ENCODE data around the gene KERA. TPM values are rescaled to one million over a fixed set of nuclear protein-coding genes. Genes with fewer than 3 reads are reported as not detected.

The KERA gene
- total RNA-seq, 1 donor from 2014 or later: not detected

GRCh38 chr12:91064640-91065039 lies 6.8 kb upstream of the KERA start:
- no peaks in the 10 kb centered on the region for H3K36me3 Mint-ChIP-seq (ENCODE audit: low read depth)
- no peak overlapping the region for H3K4me3 Mint-ChIP-seq (ENCODE audit: low read depth)
- no peaks in the 10 kb centered on the region for H3K4me1 Mint-ChIP-seq (ENCODE audit: low read depth)
- no peak overlapping the region for H3K27ac Mint-ChIP-seq
- no peaks in the 10 kb centered on the region for H3K9me3 Mint-ChIP-seq
- intact Hi-C loops (cut with micrococcal nuclease): no loop called here
- no peak for DNase-seq (ENCODE audit: low spot score)
- H3K27me3 Mint-ChIP-seq (ENCODE audit: low read depth): no peaks in the 10 kb centered on the region

DNA sequence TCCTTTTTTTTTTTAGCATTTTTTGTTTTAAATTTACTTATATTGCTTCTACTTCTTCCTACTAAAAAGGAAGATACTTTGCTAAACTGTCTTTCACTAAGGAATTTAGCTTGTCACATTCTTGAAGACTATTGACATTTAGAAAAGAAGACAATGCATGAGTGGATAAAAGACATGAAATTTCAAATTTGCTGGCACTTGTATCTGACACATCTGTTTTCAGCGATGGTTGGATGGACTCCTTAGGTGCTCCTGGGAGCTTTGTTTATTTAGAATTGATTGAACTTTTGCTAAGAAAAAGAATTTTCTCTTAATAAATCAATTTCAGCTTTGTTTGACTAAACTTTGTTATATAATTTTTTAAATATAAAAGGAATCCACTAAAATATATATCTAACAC lies 3.3 kb upstream of the KERA start:
- no peaks in the 10 kb centered on the region for H3K9me3 Mint-ChIP-seq
- intact Hi-C loops (cut with micrococcal nuclease): no loop called here

DNA sequence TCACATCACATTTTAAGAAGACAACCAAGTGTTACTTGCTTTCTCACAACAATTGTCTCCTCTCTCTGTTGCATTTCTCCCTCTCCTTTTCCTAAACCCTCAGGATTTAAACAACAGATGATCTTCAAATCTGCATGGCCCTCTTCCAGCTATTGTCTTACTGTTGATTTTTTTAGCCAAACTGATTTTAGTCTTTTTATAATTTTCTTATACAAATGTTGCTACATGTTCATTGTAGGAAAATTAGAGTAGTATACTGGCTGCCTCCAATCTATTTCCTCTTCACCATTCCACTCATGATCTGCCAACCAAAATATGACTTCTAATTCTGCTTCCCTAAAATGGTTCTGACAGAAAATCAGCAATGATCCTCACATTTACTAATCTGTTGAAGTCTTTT lies 1.4 kb upstream of the KERA start:
- Mint-ChIP-seq H3K4me1 (ENCODE audit: low read depth) (no peaks in the 10 kb centered on the region), H3K4me3 (ENCODE audit: low read depth) (no peak overlapping the region), H3K27me3 (ENCODE audit: low read depth) (no peaks in the 10 kb centered on the region), H3K27ac (no peak overlapping the region), H3K9me3 (no peaks in the 10 kb centered on the region), H3K36me3 (ENCODE audit: low read depth) (no peaks in the 10 kb centered on the region)
- DNase-seq (ENCODE audit: low spot score): no peak
- intact Hi-C loops (cut with micrococcal nuclease): no loop called here

More for the DNA sequence above, 3.3 kb upstream of the KERA start:
- Mint-ChIP-seq H3K4me3 (ENCODE audit: low read depth) (no peak overlapping the region), H3K36me3 (ENCODE audit: low read depth) (no peaks in the 10 kb centered on the region), H3K4me1 (ENCODE audit: low read depth) (no peaks in the 10 kb centered on the region), H3K27me3 (ENCODE audit: low read depth) (no peaks in the 10 kb centered on the region), H3K27ac (no peak overlapping the region)
- DNase-seq (ENCODE audit: low spot score): no peak

DNA sequence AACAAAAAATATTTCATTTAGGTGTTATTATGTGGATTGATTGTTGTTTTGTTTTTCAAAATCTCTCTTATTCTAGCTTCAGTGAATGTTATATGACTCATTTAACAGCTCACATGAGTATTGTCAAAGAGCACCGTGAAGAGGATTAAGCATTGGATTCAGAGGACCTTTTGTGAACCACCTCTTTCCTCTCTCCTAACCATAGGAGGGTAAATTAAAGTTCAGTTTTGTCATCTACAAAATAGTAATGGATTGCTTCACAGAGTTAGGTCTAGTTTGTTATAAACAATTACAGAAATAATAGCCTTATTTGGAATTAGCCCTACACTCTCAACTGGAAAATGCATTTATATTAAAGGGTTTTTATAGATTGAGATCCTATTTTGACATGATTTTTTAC lies 962 bp upstream of the KERA start:
- intact Hi-C loops (cut with micrococcal nuclease): no loop called here
- no peaks in the 10 kb centered on the region for H3K4me1 Mint-ChIP-seq (ENCODE audit: low read depth)
- H3K36me3 Mint-ChIP-seq (ENCODE audit: low read depth): no peaks in the 10 kb centered on the region
- no peak overlapping the region for H3K27ac Mint-ChIP-seq
- no peak overlapping the region for H3K4me3 Mint-ChIP-seq (ENCODE audit: low read depth)
- no peak for DNase-seq (ENCODE audit: low spot score)
- H3K27me3 Mint-ChIP-seq (ENCODE audit: low read depth): no peaks in the 10 kb centered on the region
- H3K9me3 Mint-ChIP-seq: no peaks in the 10 kb centered on the region

- Mint-ChIP-seq H3K4me3 (ENCODE audit: low read depth) (no peak overlapping the region), H3K27ac (no peak overlapping the region), H3K9me3 (no peaks in the 10 kb centered on the region), H3K4me1 (ENCODE audit: low read depth) (no peaks in the 10 kb centered on the region), H3K27me3 (ENCODE audit: low read depth) (no peaks in the 10 kb centered on the region), H3K36me3 (ENCODE audit: low read depth) (no peaks in the 10 kb centered on the region)
- no peak for DNase-seq (ENCODE audit: low spot score)
- intact Hi-C loops (cut with micrococcal nuclease): no loop called here
These were observed 1.3 kb downstream of the KERA start for GRCh38 chr12:91056488-91056887.

DNA sequence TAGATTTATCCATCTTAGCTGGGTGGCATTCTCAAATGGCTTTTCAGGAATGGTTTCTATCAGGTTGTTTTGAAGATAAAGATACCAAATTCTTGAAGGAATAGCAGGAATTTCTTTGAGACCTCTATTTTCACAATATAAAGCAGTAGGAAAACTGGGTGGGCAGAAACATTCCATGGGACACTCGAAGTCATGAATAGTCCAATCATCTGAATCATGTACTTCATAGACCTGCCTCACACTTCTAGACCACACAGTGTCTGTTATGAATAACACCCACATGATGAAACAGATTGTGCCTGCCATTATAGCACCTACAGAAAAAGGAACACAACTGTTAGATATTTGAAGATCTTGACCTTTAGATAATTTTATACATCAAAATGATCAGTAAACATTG lies 1.8 kb downstream of the KERA start:
- intact Hi-C loops (cut with micrococcal nuclease): no loop called here
- Mint-ChIP-seq H3K9me3 (no peaks in the 10 kb centered on the region), H3K4me3 (ENCODE audit: low read depth) (no peak overlapping the region), H3K4me1 (ENCODE audit: low read depth) (no peaks in the 10 kb centered on the region), H3K27ac (no peak overlapping the region), H3K36me3 (ENCODE audit: low read depth) (no peaks in the 10 kb centered on the region), H3K27me3 (ENCODE audit: low read depth) (no peaks in the 10 kb centered on the region)
- DNase-seq (ENCODE audit: low spot score): no peak

- no peak for DNase-seq (ENCODE audit: low spot score)
- H3K27me3 Mint-ChIP-seq (ENCODE audit: low read depth): no peaks in the 10 kb centered on the region
- intact Hi-C loops (cut with micrococcal nuclease): no loop called here
- H3K4me1 Mint-ChIP-seq (ENCODE audit: low read depth): no peaks in the 10 kb centered on the region
- no peak overlapping the region for H3K4me3 Mint-ChIP-seq (ENCODE audit: low read depth)
- H3K36me3 Mint-ChIP-seq (ENCODE audit: low read depth): no peaks in the 10 kb centered on the region
- H3K9me3 Mint-ChIP-seq: no peaks in the 10 kb centered on the region
- no peak overlapping the region for H3K27ac Mint-ChIP-seq
These were observed 3.7 kb downstream of the KERA start for GRCh38 chr12:91053951-91054715.

- no peak overlapping the region for H3K27ac Mint-ChIP-seq
- no peaks in the 10 kb centered on the region for H3K36me3 Mint-ChIP-seq (ENCODE audit: low read depth)
- H3K4me3 Mint-ChIP-seq (ENCODE audit: low read depth): no peak overlapping the region
- DNase-seq (ENCODE audit: low spot score): no peak
- H3K27me3 Mint-ChIP-seq (ENCODE audit: low read depth): no peaks in the 10 kb centered on the region
- no peaks in the 10 kb centered on the region for H3K4me1 Mint-ChIP-seq (ENCODE audit: low read depth)
- intact Hi-C loops (cut with micrococcal nuclease): no loop called here
- H3K9me3 Mint-ChIP-seq: no peaks in the 10 kb centered on the region
These were observed 5.8 kb downstream of the KERA start for GRCh38 chr12:91052026-91052425.

- DNase-seq (ENCODE audit: low spot score): no peak
- Mint-ChIP-seq H3K36me3 (ENCODE audit: low read depth) (no peaks in the 10 kb centered on the region), H3K27me3 (ENCODE audit: low read depth) (peaks cover 2% of the 10 kb centered on the region), H3K4me3 (ENCODE audit: low read depth) (no peak overlapping the region), H3K9me3 (no peaks in the 10 kb centered on the region), H3K4me1 (ENCODE audit: low read depth) (no peaks in the 10 kb centered on the region), H3K27ac (no peak overlapping the region)
- intact Hi-C loops (cut with micrococcal nuclease): no loop called here
These were observed 13.2 kb downstream of the KERA start for GRCh38 chr12:91044586-91044985.

DNA sequence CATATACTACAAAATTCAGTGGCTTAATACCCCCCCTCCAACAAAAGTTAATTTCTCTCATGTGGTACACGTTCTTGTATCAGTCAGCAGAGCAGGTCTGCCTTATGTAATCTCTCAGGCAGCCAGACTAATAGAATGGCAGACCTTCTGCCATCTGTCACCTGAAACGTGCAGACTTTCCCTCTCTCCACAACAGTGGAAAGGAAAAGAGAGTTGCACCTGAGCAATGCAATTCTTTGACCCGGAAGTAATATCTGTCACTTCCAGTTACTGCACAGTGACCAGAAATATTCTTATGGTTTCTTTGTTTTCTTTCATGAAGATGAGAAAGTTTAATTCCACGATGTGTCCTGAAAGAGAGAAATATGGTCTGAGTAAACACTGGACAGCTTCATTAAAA lies 14.4 kb downstream of the KERA start:
- intact Hi-C loops (cut with micrococcal nuclease): no loop called here
- no peak overlapping the region for H3K4me3 Mint-ChIP-seq (ENCODE audit: low read depth)
- H3K27me3 Mint-ChIP-seq (ENCODE audit: low read depth): peaks cover 2% of the 10 kb centered on the region
- H3K27ac Mint-ChIP-seq: no peak overlapping the region
- H3K36me3 Mint-ChIP-seq (ENCODE audit: low read depth): no peaks in the 10 kb centered on the region
- H3K9me3 Mint-ChIP-seq: no peaks in the 10 kb centered on the region
- no peaks in the 10 kb centered on the region for H3K4me1 Mint-ChIP-seq (ENCODE audit: low read depth)
- DNase-seq (ENCODE audit: low spot score): no peak

- no peaks in the 10 kb centered on the region for H3K4me1 Mint-ChIP-seq (ENCODE audit: low read depth)
- intact Hi-C loops (cut with micrococcal nuclease): no loop called here
- no peaks in the 10 kb centered on the region for H3K36me3 Mint-ChIP-seq (ENCODE audit: low read depth)
- H3K4me3 Mint-ChIP-seq (ENCODE audit: low read depth): no peak overlapping the region
- H3K27ac Mint-ChIP-seq: no peak overlapping the region
- DNase-seq (ENCODE audit: low spot score): no peak
- no peaks in the 10 kb centered on the region for H3K9me3 Mint-ChIP-seq
- H3K27me3 Mint-ChIP-seq (ENCODE audit: low read depth): peaks cover 2% of the 10 kb centered on the region
These were observed 17.6 kb downstream of the KERA start for GRCh38 chr12:91040096-91040755.

GRCh38 chr12:91037276-91037675 lies 20.5 kb downstream of the KERA start:
- Mint-ChIP-seq H3K36me3 (ENCODE audit: low read depth) (no peaks in the 10 kb centered on the region), H3K4me1 (ENCODE audit: low read depth) (peaks cover 4% of the 10 kb centered on the region), H3K27me3 (ENCODE audit: low read depth) (peaks cover 13% of the 10 kb centered on the region), H3K9me3 (no peaks in the 10 kb centered on the region), H3K4me3 (ENCODE audit: low read depth) (no peak overlapping the region), H3K27ac (no peak overlapping the region)
- no peak for DNase-seq (ENCODE audit: low spot score)
- intact Hi-C loops (cut with micrococcal nuclease): no loop called here

DNA sequence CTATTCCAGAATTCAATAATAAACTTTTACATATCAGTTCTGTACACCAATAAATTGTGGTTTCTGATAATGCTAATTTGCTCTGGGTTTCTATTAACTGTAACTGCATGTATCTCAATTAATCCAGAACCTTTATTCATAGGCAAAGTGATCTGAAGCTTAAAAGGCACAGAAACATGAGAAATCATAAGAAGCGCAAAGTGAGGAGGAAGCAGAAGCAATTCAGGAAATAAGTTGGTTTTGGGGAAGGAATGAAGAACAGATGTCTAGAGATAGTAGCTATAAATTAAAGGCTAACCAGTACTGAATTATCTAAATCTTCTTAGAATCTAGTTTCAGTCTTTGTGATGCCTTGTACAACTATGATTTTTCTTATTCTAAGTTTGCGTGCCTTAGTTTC lies 24.6 kb downstream of the KERA start:
- peaks cover 6% of the 10 kb centered on the region for H3K4me1 Mint-ChIP-seq (ENCODE audit: low read depth)
- intact Hi-C loops (cut with micrococcal nuclease): no loop called here

More for the DNA sequence above, 24.6 kb downstream of the KERA start:
- Mint-ChIP-seq H3K36me3 (ENCODE audit: low read depth) (no peaks in the 10 kb centered on the region), H3K4me3 (ENCODE audit: low read depth) (no peak overlapping the region), H3K9me3 (no peaks in the 10 kb centered on the region), H3K27me3 (ENCODE audit: low read depth) (peaks cover 17% of the 10 kb centered on the region), H3K27ac (no peak overlapping the region)
- no peak for DNase-seq (ENCODE audit: low spot score)
